Measurements from ENCODE around the gene ADRA2B. TPM values are rescaled to one million over a fixed set of nuclear protein-coding genes. Genes with fewer than 3 reads are reported as not detected.

ADRA2B gene
- total RNA-seq, 1 experiment from 2014 or later, result 0.47 TPM

- Histone ChIP-seq H3K36me3 (ENCODE audit: control insufficient read depth in 1 of 2, insufficient read depth in 2 of 2, low read length in 2 of 2) (peaks cover 4 to 15% of the 10 kb centered on the region in 2 experiments; a peak in 2 of 4 replicates), H3K9me2 (ENCODE audit: insufficient read depth) (no peaks in the 10 kb centered on the region), H3K79me2 (ENCODE audit: insufficient read depth, low read length) (peaks cover 21% of the 10 kb centered on the region), H3K9ac (ENCODE audit: low read length) (no peak overlapping the region), H3K4me2 (ENCODE audit: low read length) (no peak overlapping the region), H3K9me3 (ENCODE audit: control insufficient read depth in 1 of 2, insufficient read depth in 1 of 2, low read depth in 1 of 2, low read length in 2 of 2) (no peaks in the 10 kb centered on the region), H3K4me1 (ENCODE audit: control insufficient read depth in 1 of 2, insufficient read depth in 2 of 2, low read length in 2 of 2) (peaks cover 13 to 42% of the 10 kb centered on the region in 2 experiments), H3K27ac (ENCODE audit: low read depth, low read length) (no peak overlapping the region), H2AFZ (ENCODE audit: low read depth, low read length, poor library complexity, severe bottlenecking) (no peak overlapping the region), H4K20me1 (ENCODE audit: insufficient read depth) (no peaks in the 10 kb centered on the region), H3K27me3 (ENCODE audit: insufficient read depth, low read length) (no peaks in the 10 kb centered on the region), H3K4me3 (replicated peaks in 1 of 2; ENCODE audit: low read depth in 1 of 2, low read length in 2 of 2) (no peak overlapping the region)
- ChIA-PET CTCF (interaction anchor here (2.6 kb wide), 1 partner anchor 33 kb away, joined by 9 read pairs; no protein-coding TSS in a partner anchor), RAD21 (ENCODE audit: low non-redundant PET in 1 of 2, low total read pairs in 2 of 2, uncharacterized antibody in 2 of 2, unreplicated experiment in 2 of 2) (interaction anchor here in 1 of 2 experiments (1.8 kb wide), 1 partner anchor 33 kb away, joined by 6 read pairs; no protein-coding TSS in a partner anchor), POLR2A (no interaction called here)
- BruUV-seq (replicated peaks), result no TSS peak
- DNase-seq (ENCODE audit: low read depth, low spot score), result no peak
- ATAC-seq, result no peak
- TF ChIP-seq CEBPB (IDR thresholded peaks at IDR 0.05; ENCODE audit: low read depth), result no peak
- TF ChIP-seq JUND (IDR thresholded peaks at IDR 0.05), result no peak
- TF ChIP-seq YY1 (IDR thresholded peaks at IDR 0.05; ENCODE audit: extremely low read depth, insufficient replicate concordance, low read depth, low read length), result no peak
- no peak for TF ChIP-seq CBX3 (IDR thresholded peaks at IDR 0.05; ENCODE audit: low read depth)
- TF ChIP-seq TCF7L2 (IDR thresholded peaks at IDR 0.05; ENCODE audit: borderline replicate concordance, extremely low read depth, insufficient read depth, insufficient read length), result no peak
- TF ChIP-seq, protein P1, sequence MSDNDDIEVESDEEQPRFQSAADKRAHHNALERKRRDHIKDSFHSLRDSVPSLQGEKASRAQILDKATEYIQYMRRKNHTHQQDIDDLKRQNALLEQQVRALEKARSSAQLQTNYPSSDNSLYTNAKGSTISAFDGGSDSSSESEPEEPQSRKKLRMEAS (IDR thresholded peaks at IDR 0.05), result no peak
- TF ChIP-seq SRF (IDR thresholded peaks at IDR 0.05; ENCODE audit: low read depth), result no peak
- TF ChIP-seq ZNF274 (IDR thresholded peaks at IDR 0.05; ENCODE audit: low read depth, low read length), result no peak
- TF ChIP-seq SP1 (IDR thresholded peaks at IDR 0.05; ENCODE audit: low read depth), result no peak
- no peak for TF ChIP-seq RAD21 (IDR thresholded peaks at IDR 0.05; ENCODE audit: low read depth)
- TF ChIP-seq POLR2AphosphoS5 (IDR thresholded peaks at IDR 0.05; ENCODE audit: low read depth, low read length), result no peak
- TF ChIP-seq ATF3 (IDR thresholded peaks at IDR 0.05), result no peak
- no peak for TF ChIP-seq ELF1 (IDR thresholded peaks at IDR 0.05; ENCODE audit: borderline replicate concordance, low read depth)
- TF ChIP-seq EGR1 (IDR thresholded peaks at IDR 0.05; ENCODE audit: low read depth), result no peak
- intact Hi-C loops (cut with micrococcal nuclease), result no loop called here
These were observed 24.7 kb upstream of the ADRA2B start for GRCh38 chr2:96140941-96141623.

Data from HCT116 (cell line).